OCI-LY7 (cell line): ENCODE measurements around the gene RPH3AL. TPM values are rescaled to one million over a fixed set of nuclear protein-coding genes. Genes with fewer than 3 reads are reported as not detected.

Experiments
- BruUV-seq: library from RNA; stranded (reverse); fragments of 400-500 nt; replicated peaks from 2 replicates; lab custom pipeline; 2021; lab: Mats Ljungman, UMichigan
- CTCF ChIA-PET: fragments of 300-600 bp; sonication (Branson Sonifier 250); formaldehyde crosslinking; loops from one replicate; lab custom pipeline; 2022; ENCODE audit warnings: antibody characterized with exemption; ENCODE audit not compliant: unreplicated experiment; lab: Charles Lee
- POLR2A ChIA-PET: fragments of 300-600 bp; sonication (Branson Sonifier 250); formaldehyde crosslinking; loops from one replicate; lab custom pipeline; 2022; ENCODE audit warnings: antibody characterized with exemption; lab: Charles Lee
- DNase-seq: peaks from one replicate; pipeline ENCODE4 v3.0.0-alpha.2; 2015; ENCODE audit warnings: low spot score
- H2AFZ ChIP-seq: fragments of 200-600 bp; sonication (generic), shearing (Covaris generic); 2 replicates; pipeline ENCODE4 v1.6.1; 2014; ENCODE audit warnings: mild to moderate bottlenecking, antibody characterized with exemption, low read length, moderate library complexity
- H3K27ac ChIP-seq: fragments of 200-600 bp; sonication (generic); 2 replicates; pipeline ENCODE4 v1.5.1; 2014; ENCODE audit warnings: mixed run types, low read depth, mild to moderate bottlenecking, moderate library complexity, low read length, inconsistent platforms; ENCODE audit not compliant: poor library complexity, severe bottlenecking
- H3K36me3 ChIP-seq: fragments of 200-600 bp; sonication (generic); 2 replicates; pipeline ENCODE4 v1.6.1; 2014; ENCODE audit warnings: mild to moderate bottlenecking, antibody characterized with exemption, low read length, moderate library complexity, mixed read lengths; ENCODE audit not compliant: insufficient read depth
- H3K4me1 ChIP-seq: fragments of 200-600 bp; sonication (generic); 2 replicates; pipeline ENCODE4 v1.5.1; 2014; ENCODE audit warnings: mild to moderate bottlenecking, low read length; ENCODE audit not compliant: insufficient read depth, poor library complexity, severe bottlenecking
- H3K4me2 ChIP-seq: fragments of 200-600 bp; sonication (generic); 2 replicates; pipeline ENCODE4 v1.6.1; 2014; ENCODE audit warnings: mild to moderate bottlenecking, low read length
- H3K4me3 ChIP-seq: fragments of 200-600 bp; sonication (generic); 2 replicates; pipeline ENCODE4 v1.5.1; 2014; ENCODE audit warnings: mild to moderate bottlenecking, low read depth, low read length; ENCODE audit not compliant: poor library complexity, severe bottlenecking
- H3K79me2 ChIP-seq: fragments of 200-600 bp; sonication (generic); 2 replicates; pipeline ENCODE4 v1.6.1; 2016; ENCODE audit warnings: low read depth, mild to moderate bottlenecking, low read length, moderate library complexity, mixed read lengths; ENCODE audit not compliant: insufficient read depth
- H3K9me2 ChIP-seq: fragments of 200-600 bp; sonication (generic); 2 replicates; pipeline ENCODE4 v1.6.1; 2016; ENCODE audit warnings: mild to moderate bottlenecking, low read length, mixed read lengths; ENCODE audit not compliant: insufficient read depth
- H3K9me3 ChIP-seq: fragments of 200-600 bp; sonication (generic); 2 replicates; pipeline ENCODE4 v1.6.1; 2014; ENCODE audit warnings: mild to moderate bottlenecking, mixed run types, low read length, mixed read lengths
- H4K20me1 ChIP-seq: fragments of 200-600 bp; sonication (generic); 2 replicates; pipeline ENCODE4 v1.6.1; 2014; ENCODE audit warnings: mild to moderate bottlenecking, antibody characterized with exemption, low read length, moderate library complexity, mixed read lengths; ENCODE audit not compliant: insufficient read depth
- CTCF ChIP-seq: fragments of 200-600 bp; sonication (generic); conservative IDR thresholded peaks from 2 replicates; pipeline ENCODE4 v1.5.1; 2014; ENCODE audit warnings: mild to moderate bottlenecking, antibody characterized with exemption, low read length, moderate library complexity, mixed read lengths
- EZH2phosphoT487 ChIP-seq: fragments of 200-600 bp; sonication (generic); IDR thresholded peaks from 2 replicates; pipeline ENCODE4 v1.6.1; 2018; ENCODE audit warnings: low read depth, borderline replicate concordance, mild to moderate bottlenecking, mixed run types, antibody characterized with exemption, low read length, moderate library complexity, mixed read lengths
- intact Hi-C: fragments of 100-400 bp; cut with micrococcal nuclease; formaldehyde crosslinking; loops from one replicate; pipeline ENCODE4 v1.10.0; 2022; ENCODE audit not compliant: unreplicated experiment
- total RNA-seq, 2 experiments: library from RNA; depleted of rRNA in 1 of 2; stranded (reverse); fragments of >200 nt in 1 of 2; shearing (Covaris generic) in 1 of 2; gene quantifications; 2 replicates each; pipeline ENCODE4 v1.2.3, GENCODE V29; 2014 to 2022

RPH3AL gene
- total RNA-seq, 2 experiments from 2014 or later = 1.0 to 2.2 TPM

GRCh38 chr17:260944-261343 is 91.7 kb downstream of the RPH3AL start:
- Histone ChIP-seq H4K20me1 (no peaks in the 10 kb centered on the region), H3K79me2 (no peaks in the 10 kb centered on the region), H3K36me3 (no peaks in the 10 kb centered on the region), H3K9me3 (no peaks in the 10 kb centered on the region), H3K4me3 (no peak overlapping the region), H3K9me2 (no peaks in the 10 kb centered on the region), H3K4me2 (no peak overlapping the region), H2AFZ (no peak overlapping the region), H3K4me1 (no peaks in the 10 kb centered on the region), H3K27ac (no peak overlapping the region)
- TF ChIP-seq CTCF (no peak), EZH2phosphoT487 (no peak)
- ChIA-PET CTCF (no interaction called here), POLR2A (no interaction called here)
- BruUV-seq = no TSS peak
- DNase-seq = no peak
- intact Hi-C loops = no loop called here

DNA sequence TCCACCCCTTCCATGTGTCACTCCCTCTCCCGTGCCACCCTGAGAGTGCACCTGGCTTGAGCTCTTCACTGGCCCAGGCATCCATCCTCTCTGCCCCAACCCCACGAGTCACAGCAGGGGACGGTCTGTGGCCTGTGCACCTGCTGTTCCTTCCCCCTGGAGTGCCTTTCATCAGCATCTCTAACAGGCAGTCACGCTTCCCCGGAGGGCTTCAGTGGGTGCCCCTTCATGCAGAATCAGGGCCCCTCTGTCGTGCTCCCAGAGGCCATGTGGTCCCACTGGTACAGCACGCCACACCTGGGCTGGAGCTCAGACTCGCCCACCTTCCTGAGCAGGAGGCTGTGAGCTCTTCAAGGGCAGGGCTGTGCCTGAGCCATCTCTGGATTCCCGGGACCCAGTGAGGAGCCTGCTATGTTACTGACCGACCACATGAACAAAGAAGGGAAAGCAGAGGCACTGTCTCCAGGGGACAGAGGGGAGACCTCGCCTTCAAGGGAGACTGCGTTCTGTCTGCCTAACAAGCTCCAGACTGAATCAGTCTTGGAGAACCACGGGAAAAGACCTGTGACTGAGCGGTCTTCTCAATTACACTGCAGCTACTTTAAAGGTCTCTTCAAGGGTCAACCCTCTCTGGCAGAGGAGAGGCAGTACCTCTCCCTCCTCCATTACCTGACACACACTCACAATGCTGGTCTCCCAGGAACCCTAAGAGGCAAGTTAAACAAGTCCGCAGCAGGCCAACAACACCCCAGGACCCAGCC is 92.4 kb downstream of the RPH3AL start:
- Histone ChIP-seq H3K4me1 (no peaks in the 10 kb centered on the region), H3K4me3 (no peak overlapping the region), H3K27ac (no peak overlapping the region), H3K9me2 (no peaks in the 10 kb centered on the region), H4K20me1 (no peaks in the 10 kb centered on the region), H3K36me3 (no peaks in the 10 kb centered on the region), H3K4me2 (no peak overlapping the region), H3K9me3 (no peaks in the 10 kb centered on the region), H2AFZ (no peak overlapping the region), H3K79me2 (no peaks in the 10 kb centered on the region)
- DNase-seq = peak; percentile 16
- ChIA-PET CTCF (no interaction called here), POLR2A (no interaction called here)
- TF ChIP-seq EZH2phosphoT487 = no peak
- intact Hi-C loops = no loop called here
- no TSS peak for BruUV-seq

GRCh38 chr17:259341-259976 is 93.1 kb downstream of the RPH3AL start:
- Histone ChIP-seq H3K9me2 (no peaks in the 10 kb centered on the region), H3K36me3 (no peaks in the 10 kb centered on the region), H3K27ac (no peak overlapping the region), H2AFZ (no peak overlapping the region), H3K4me1 (no peaks in the 10 kb centered on the region), H3K4me2 (no peak overlapping the region), H3K79me2 (no peaks in the 10 kb centered on the region), H3K9me3 (no peaks in the 10 kb centered on the region), H3K4me3 (no peak overlapping the region), H4K20me1 (no peaks in the 10 kb centered on the region)
- no peak for DNase-seq
- ChIA-PET CTCF (no interaction called here), POLR2A (no interaction called here)
- TF ChIP-seq EZH2phosphoT487 = no peak
- intact Hi-C loops = no loop called here
- no TSS peak for BruUV-seq
